K562 (cell line): Measurements from ENCODE around the gene ME3. TPM values are rescaled to one million over a fixed set of nuclear protein-coding genes. Genes with fewer than 3 reads are reported as not detected.

ENCODE experiments used
- DPF2 ChIP-seq: fragments of 450-650 bp; IDR thresholded peaks from 2 replicates; pipeline ENCODE4 v1.6.1; 2016
- ETV6 ChIP-seq, 3 experiments: fragments of 150-350 bp in 1 of 3; sonication (generic) in 1 of 3; formaldehyde crosslinking in 1 of 3; IDR thresholded peaks; 2 replicates each; pipeline versions ENCODE4 v1.6.1 to v1.8.0; 2014 to 2022; ENCODE audit warnings: borderline replicate concordance in 2 of 3, low read depth in 2 of 3, antibody characterized with exemption in 1 of 3, low read length in 1 of 3, mild to moderate bottlenecking in 1 of 3, missing genetic modification reagents in 1 of 3
- EWSR1 ChIP-seq: fragments of 450-650 bp; IDR thresholded peaks from 2 replicates; pipeline ENCODE4 v1.6.1; 2018; ENCODE audit warnings: borderline replicate concordance, mild to moderate bottlenecking, low read depth, moderate library complexity; ENCODE audit not compliant: partially characterized antibody
- GATA2 ChIP-seq: sonication (generic); formaldehyde crosslinking; IDR thresholded peaks from 2 replicates; pipeline ENCODE4 v1.4.0; 2020; ENCODE audit warnings: mild to moderate bottlenecking, missing genetic modification reagents
- MCM2 ChIP-seq: fragments of 450-650 bp; IDR thresholded peaks from 2 replicates; pipeline ENCODE4 v1.6.1; 2017; ENCODE audit warnings: low read depth, mild to moderate bottlenecking
- NR2F6 ChIP-seq: fragments of 450-650 bp; formaldehyde crosslinking; IDR thresholded peaks from 2 replicates; pipeline ENCODE4 v1.4.0; 2020; ENCODE audit warnings: mild to moderate bottlenecking
- TEAD1 ChIP-seq, 2 experiments: fragments of 450-650 bp in 1 of 2; sonication (generic) in 1 of 2; formaldehyde crosslinking; IDR thresholded peaks; 2 replicates each; pipeline versions ENCODE4 v1.4.0 to v1.8.0; 2020 to 2022; ENCODE audit warnings: mild to moderate bottlenecking in 2 of 2, missing genetic modification reagents in 1 of 2
- ZC3H8 ChIP-seq: fragments of 450-650 bp; IDR thresholded peaks from 2 replicates; pipeline ENCODE4 v1.6.1; 2017
- polyA plus RNA-seq, 8 experiments: library from polyadenylated mRNA; depleted of rRNA in 4 of 8; stranded (reverse) in 5 of 8; unstranded in 3 of 8; fragments of >200 nt; fragmentation: Nextera tagmentation in 2 of 8; fragmentation: Illumina TruSeq in 1 of 8; extraction: Ambion mirVana in 2 of 8; extraction: Trizol in 1 of 8; gene quantifications; 2 replicates each; pipeline versions ENCODE4 v1.2.1 to v1.2.3, GENCODE V29; 2011 to 2014; ENCODE audit warnings: inconsistent platforms in 1 of 8, missing spikeins in 1 of 8
- total RNA-seq, 7 experiments: library from RNA; depleted of rRNA in 6 of 7; stranded (reverse); fragments of >200 nt in 6 of 7; fragmentation: Illumina TruSeq in 2 of 7; extraction: Trizol in 2 of 7; gene quantifications; 2 replicates each; pipeline versions ENCODE4 v1.2.1 to v1.2.3, GENCODE V29; 2011 to 2021; ENCODE audit warnings: low replicate concordance in 1 of 7
- TF ChIP-seq, protein P1 (sequence below): fragments of 200-800 bp; sonication (Bioruptor generic); IDR thresholded peaks from 2 replicates; pipeline ENCODE4 v1.6.1; 2017; ENCODE audit warnings: missing genetic modification characterization, missing compliant biosample characterization
- TF ChIP-seq, protein P2 (sequence below): sonication (generic); formaldehyde crosslinking; IDR thresholded peaks from 2 replicates; pipeline ENCODE4 v1.4.0; 2020; ENCODE audit warnings: mild to moderate bottlenecking, missing genetic modification reagents
- TF ChIP-seq, protein P3 (sequence below): sonication (generic); formaldehyde crosslinking; IDR thresholded peaks from 2 replicates; pipeline ENCODE4 v1.8.0; 2023; ENCODE audit warnings: mild to moderate bottlenecking, missing genetic modification reagents

ME3 gene
- total and polyA plus RNA-seq, 9 of the 15 experiments (the other 6 are each of a cell fraction or from before 2014, with no cell fraction given), result not detected

DNA sequence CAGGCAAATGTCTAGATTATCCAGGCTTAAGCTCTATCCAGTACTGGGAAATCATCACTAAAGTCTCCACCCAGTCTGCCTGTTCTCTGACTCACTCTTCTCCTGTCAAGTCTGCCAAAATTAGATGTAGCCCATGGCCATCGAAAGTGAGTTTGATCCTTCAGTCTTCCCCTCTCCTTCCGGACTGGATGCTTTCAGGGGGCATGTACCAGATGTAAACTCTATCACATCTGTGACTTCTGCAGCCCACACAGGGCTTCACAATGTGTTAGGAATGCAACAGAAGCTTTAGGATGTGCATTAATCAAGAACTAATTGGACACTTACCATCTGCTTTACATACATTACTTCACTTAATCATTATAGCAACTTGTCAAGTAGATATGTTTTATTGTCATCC is 12.3 kb downstream of the ME3 start (continued):
- TF ChIP-seq TEAD1 (CRISPR knock-in tag; IDR thresholded peaks at IDR 0.05), result no peak
- TF ChIP-seq MCM2, result no peak
- TF ChIP-seq ETV6 (IDR thresholded peaks at IDR 0.05; ENCODE audit: borderline replicate concordance in 1 of 2, low read depth in 2 of 2, low read length in 1 of 2), result no peak
- no peak for TF ChIP-seq ETV6 (CRISPR knock-in tag; IDR thresholded peaks at IDR 0.05; ENCODE audit: borderline replicate concordance)
- TF ChIP-seq GATA2 (CRISPR knock-in tag), result no peak
- no peak for TF ChIP-seq NR2F6 (CRISPR knock-in tag)
- TF ChIP-seq ZC3H8, result no peak
- TF ChIP-seq, protein P1, sequence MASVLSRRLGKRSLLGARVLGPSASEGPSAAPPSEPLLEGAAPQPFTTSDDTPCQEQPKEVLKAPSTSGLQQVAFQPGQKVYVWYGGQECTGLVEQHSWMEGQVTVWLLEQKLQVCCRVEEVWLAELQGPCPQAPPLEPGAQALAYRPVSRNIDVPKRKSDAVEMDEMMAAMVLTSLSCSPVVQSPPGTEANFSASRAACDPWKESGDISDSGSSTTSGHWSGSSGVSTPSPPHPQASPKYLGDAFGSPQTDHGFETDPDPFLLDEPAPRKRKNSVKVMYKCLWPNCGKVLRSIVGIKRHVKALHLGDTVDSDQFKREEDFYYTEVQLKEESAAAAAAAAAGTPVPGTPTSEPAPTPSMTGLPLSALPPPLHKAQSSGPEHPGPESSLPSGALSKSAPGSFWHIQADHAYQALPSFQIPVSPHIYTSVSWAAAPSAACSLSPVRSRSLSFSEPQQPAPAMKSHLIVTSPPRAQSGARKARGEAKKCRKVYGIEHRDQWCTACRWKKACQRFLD (CRISPR knock-in tag), result no peak
- TF ChIP-seq, protein P2, sequence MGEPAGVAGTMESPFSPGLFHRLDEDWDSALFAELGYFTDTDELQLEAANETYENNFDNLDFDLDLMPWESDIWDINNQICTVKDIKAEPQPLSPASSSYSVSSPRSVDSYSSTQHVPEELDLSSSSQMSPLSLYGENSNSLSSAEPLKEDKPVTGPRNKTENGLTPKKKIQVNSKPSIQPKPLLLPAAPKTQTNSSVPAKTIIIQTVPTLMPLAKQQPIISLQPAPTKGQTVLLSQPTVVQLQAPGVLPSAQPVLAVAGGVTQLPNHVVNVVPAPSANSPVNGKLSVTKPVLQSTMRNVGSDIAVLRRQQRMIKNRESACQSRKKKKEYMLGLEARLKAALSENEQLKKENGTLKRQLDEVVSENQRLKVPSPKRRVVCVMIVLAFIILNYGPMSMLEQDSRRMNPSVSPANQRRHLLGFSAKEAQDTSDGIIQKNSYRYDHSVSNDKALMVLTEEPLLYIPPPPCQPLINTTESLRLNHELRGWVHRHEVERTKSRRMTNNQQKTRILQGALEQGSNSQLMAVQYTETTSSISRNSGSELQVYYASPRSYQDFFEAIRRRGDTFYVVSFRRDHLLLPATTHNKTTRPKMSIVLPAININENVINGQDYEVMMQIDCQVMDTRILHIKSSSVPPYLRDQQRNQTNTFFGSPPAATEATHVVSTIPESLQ (CRISPR knock-in tag), result no peak
- no peak for TF ChIP-seq DPF2
- TF ChIP-seq, protein P3, sequence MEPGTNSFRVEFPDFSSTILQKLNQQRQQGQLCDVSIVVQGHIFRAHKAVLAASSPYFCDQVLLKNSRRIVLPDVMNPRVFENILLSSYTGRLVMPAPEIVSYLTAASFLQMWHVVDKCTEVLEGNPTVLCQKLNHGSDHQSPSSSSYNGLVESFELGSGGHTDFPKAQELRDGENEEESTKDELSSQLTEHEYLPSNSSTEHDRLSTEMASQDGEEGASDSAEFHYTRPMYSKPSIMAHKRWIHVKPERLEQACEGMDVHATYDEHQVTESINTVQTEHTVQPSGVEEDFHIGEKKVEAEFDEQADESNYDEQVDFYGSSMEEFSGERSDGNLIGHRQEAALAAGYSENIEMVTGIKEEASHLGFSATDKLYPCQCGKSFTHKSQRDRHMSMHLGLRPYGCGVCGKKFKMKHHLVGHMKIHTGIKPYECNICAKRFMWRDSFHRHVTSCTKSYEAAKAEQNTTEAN (CRISPR knock-in tag), result no peak
- TF ChIP-seq EWSR1, result no peak
- TF ChIP-seq, all 486 proteins: peak for 0
